Measurements from ENCODE around the gene ZNF668.
A peak's percentile ranks its signal among the peaks of the same experiment; 100 is the strongest.

The ZNF668 gene

DNA sequence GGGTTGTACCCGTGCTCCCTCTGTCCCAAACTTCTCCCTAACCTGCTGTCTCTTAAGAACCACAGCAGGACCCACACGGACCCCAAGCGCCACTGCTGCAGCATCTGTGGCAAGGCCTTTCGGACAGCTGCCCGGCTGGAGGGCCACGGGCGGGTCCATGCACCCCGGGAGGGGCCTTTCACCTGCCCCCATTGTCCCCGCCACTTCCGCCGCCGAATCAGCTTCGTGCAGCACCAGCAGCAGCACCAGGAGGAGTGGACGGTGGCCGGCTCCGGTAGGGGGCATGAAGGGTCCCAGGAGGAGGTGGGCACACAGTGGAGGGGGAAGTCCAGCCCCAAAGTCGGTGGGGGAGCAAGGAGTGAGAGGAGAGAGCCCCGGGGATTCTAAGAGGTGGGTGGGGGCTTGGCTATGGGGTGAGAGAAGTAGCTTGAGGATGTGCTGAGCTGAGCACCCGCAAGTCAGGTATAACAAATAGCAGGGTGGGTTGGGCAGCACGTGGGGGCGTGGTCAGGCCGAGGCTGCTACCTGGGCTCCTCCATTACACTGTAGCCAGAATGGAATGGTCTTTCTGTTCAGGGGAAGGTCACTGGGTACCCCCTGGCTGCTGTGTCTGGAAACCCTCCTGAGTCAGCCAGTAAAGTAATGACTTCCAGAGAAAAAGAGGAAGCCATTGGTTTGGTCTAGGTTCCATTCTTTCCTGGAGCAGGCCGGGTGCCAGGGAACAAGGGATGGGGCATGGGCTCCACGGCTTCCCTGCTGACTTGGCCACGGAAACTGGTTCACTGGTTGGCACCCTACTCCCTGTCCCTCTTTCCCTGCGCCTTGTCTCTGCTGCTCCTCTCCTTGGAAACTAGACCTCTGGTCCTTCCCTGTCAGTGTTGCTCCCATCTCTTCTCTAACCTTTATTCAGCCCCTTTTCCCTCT lies 7.7 kb upstream of the ZNF668 start:
- DNase-seq (ENCODE audit: low spot score): no peak

DNA sequence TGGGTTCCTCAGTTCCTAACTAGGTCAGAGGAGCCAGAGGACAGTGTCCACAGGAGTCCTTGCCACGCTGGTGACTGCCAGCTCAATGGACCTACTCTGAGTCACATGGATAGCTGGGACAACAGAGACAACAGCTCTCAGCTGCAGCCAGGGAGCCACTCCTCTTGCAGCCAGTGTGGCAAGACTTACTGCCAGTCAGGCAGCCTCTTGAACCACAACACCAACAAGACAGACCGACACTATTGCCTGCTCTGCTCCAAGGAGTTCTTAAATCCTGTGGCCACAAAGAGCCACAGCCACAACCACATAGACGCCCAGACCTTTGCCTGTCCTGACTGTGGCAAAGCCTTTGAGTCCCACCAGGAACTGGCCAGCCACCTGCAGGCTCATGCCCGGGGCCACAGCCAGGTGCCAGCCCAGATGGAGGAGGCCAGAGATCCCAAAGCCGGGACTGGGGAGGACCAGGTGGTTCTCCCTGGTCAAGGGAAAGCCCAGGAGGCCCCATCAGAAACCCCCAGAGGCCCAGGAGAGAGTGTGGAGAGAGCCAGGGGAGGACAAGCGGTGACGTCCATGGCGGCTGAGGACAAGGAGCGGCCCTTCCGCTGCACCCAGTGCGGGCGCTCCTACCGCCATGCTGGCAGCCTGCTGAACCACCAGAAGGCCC lies 6.8 kb upstream of the ZNF668 start:
- no peak for DNase-seq (ENCODE audit: low spot score)

DNA sequence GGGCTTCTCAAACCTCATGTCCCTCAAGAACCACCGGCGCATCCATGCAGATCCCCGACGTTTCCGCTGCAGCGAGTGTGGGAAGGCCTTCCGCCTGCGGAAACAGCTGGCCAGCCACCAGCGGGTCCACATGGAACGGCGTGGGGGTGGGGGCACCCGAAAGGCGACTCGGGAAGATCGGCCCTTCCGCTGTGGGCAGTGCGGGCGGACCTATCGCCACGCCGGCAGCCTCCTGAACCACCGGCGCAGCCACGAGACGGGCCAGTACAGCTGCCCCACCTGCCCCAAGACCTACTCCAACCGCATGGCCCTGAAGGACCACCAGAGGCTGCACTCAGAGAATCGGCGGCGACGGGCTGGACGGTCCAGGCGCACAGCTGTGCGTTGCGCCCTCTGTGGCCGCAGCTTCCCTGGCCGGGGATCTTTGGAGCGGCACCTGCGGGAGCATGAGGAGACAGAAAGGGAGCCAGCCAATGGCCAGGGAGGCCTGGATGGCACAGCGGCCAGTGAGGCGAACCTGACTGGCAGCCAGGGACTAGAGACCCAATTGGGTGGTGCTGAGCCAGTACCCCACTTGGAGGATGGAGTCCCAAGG lies 6.1 kb upstream of the ZNF668 start:
- DNase-seq (ENCODE audit: low spot score): no peak

DNA sequence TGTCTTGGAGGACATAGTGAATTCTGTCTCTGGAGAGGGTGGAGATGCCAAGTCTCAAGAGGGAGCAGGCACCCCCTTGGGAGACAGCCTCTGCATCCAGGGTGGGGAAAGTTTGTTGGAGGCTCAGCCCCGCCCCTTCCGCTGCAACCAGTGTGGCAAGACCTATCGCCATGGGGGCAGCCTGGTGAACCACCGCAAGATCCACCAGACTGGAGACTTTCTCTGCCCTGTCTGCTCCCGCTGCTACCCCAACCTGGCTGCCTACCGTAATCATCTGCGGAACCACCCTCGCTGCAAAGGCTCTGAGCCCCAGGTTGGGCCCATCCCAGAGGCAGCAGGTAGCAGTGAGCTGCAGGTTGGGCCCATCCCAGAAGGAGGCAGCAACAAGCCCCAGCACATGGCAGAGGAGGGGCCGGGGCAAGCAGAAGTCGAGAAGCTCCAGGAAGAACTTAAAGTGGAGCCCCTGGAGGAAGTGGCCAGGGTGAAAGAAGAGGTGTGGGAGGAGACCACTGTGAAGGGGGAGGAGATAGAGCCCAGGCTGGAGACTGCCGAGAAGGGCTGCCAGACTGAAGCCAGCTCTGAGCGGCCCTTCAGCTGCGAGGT lies 5.4 kb upstream of the ZNF668 start:
- no peak for DNase-seq (ENCODE audit: low spot score)

DNA sequence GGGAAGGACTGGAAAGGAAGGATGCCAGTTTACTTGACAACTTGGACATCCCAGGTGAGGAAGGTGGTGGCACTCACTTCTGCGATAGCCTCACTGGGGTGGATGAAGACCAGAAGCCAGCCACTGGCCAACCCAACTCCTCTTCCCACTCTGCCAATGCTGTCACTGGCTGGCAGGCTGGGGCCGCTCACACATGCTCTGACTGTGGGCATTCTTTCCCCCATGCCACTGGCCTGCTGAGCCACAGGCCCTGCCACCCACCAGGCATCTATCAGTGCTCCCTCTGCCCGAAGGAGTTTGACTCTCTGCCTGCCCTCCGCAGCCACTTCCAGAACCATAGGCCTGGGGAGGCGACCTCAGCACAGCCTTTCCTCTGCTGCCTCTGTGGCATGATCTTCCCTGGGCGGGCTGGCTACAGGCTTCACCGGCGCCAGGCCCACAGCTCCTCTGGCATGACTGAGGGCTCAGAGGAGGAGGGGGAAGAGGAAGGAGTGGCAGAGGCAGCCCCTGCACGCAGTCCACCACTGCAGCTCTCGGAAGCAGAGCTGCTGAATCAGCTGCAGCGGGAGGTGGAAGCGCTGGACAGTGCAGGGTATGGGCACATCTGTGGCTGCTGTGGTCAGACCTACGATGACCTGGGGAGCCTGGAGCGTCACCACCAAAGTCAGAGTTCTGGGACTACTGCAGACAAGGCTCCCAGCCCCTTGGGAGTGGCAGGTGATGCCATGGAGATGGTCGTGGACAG lies 4.7 kb upstream of the ZNF668 start:
- DNase-seq (ENCODE audit: low spot score): no peak

DNA sequence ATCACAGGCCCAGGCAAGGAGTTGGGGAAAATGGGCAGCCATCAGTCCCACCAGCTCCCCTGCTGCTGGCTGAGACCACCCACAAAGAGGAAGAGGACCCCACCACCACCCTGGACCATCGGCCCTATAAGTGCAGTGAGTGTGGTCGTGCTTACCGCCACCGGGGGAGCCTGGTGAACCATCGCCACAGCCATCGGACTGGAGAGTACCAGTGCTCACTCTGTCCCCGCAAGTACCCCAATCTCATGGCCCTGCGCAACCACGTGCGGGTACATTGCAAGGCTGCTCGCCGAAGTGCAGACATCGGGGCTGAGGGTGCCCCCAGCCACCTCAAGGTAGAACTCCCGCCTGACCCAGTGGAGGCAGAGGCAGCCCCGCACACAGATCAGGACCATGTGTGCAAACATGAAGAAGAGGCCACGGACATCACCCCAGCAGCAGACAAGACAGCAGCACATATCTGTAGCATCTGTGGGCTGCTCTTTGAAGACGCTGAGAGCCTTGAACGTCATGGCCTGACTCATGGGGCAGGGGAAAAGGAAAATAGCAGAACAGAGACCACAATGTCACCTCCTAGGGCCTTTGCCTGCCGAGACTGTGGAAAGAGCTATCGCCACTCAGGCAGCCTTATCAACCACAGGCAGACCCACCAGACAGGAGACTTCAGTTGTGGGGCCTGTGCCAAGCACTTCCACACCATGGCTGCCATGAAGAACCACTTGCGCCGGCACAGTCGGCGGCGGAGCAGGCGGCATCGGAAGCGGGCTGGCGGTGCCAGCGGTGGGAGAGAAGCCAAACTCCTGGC lies 3.8 kb upstream of the ZNF668 start:
- DNase-seq (ENCODE audit: low spot score): no peak

DNA sequence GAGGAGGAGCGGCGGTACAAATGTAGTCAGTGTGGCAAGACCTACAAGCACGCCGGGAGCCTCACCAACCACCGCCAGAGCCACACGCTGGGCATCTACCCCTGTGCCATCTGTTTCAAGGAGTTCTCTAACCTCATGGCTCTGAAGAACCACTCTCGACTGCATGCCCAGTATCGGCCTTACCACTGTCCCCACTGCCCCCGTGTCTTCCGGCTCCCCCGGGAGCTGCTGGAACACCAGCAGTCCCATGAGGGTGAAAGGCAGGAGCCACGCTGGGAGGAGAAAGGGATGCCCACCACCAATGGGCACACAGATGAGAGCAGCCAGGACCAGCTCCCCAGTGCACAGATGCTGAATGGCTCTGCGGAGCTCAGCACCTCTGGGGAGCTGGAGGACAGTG lies 3.0 kb upstream of the ZNF668 start:
- DNase-seq (ENCODE audit: low spot score): no peak

DNA sequence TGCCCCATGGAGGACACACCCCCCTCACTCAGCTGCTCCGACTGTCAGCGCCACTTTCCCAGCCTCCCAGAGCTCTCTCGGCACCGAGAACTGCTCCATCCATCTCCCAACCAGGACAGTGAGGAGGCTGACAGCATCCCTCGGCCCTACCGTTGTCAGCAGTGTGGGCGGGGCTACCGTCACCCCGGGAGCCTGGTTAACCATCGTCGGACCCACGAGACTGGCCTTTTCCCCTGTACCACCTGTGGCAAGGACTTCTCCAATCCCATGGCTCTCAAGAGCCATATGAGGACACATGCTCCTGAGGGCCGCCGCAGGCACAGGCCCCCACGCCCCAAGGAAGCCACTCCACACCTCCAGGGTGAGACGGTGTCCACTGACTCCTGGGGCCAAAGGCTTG lies 2.3 kb upstream of the ZNF668 start:
- DNase-seq (ENCODE audit: low spot score): no peak

DNA sequence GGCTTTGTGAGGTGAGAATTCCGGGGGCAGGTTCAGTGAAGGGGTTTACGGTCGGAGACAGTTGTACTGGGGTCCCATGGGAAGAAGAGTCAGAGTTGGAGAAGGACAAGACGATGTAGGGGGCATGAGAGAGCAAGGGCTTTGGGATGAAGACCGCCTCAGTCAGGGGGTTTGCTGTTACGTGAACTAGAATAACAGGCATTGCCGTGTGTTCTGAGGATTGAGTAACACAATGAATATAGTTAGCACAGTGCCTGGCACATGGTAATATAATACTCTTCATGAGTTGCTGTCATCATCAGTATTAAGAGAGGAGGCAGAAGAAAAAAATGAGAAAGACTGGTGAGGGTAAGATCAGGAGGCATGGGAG lies 759 bp upstream of the ZNF668 start:
- no peak for DNase-seq (ENCODE audit: low spot score)

DNA sequence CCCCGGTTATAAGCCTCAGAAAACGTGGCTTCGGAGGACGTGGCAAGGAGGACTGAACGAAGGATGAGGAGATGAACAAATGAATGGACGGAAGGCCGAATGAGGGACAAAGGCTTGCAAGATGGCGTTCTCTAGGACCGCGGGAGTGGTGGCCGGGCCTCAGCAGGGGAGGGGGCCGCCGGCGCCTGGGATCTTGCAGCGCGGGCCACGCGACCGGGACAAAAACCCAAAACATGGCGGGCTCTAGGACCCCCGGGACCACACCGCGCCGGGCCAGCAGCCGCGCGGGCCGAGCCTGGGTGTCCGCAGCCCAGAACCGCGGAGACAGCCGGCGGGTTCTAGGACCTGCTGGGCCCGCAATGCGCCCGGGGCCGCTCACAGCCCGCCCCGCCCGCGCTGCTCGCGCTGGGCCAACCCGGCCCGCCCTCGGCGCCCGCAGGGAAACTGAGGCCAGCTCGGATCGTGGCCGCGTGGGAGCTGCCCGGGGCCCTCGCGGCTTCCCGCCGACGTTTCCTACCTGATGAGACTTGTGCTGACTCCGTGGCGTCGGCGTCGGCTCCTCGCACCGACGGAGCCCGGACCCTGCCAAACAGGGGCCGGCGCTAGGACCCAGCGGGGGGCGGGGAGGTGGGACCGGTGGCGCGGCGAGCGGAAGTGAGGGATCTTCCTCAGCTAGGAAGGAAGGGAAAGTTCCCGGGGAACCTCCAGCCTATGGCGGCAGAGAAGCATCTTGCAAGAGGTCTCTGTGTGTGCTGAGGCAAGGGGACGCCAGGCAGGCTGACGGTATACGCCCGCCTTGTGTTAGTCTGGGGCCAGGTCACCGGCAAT lies 684 bp downstream of the ZNF668 start:
- DNase-seq (ENCODE audit: low spot score): peak; percentile 94

DNA sequence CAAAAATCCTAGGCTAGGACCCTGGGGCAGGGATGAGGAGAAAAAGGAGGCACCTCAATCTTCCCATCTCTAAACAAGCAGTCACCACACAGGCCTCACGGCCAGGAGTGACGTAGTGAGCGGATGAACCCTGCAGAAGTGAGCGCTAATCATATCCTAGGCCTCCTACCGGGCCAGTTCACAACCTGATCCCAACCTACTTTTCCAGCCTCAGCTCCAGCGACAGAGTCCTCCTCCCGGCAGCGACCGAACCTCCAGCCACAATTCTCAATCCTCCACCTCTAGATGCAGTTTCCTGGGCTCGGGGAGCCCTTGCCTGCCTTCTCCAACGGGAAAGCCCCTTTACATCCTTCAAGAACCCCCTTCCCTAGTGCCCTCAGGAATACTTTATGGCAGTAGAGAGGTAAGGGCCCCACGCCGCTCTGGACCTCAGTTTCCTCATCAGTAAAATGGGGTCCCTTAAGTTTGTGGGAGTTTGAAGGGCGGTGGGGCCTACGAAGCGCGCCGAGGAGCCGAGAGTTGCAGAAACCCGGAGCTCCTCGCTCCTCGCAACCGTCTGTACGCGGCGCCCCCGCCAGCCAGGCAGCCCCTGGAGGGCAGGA lies 1.4 kb downstream of the ZNF668 start:
- DNase-seq (ENCODE audit: low spot score): no peak

DNA sequence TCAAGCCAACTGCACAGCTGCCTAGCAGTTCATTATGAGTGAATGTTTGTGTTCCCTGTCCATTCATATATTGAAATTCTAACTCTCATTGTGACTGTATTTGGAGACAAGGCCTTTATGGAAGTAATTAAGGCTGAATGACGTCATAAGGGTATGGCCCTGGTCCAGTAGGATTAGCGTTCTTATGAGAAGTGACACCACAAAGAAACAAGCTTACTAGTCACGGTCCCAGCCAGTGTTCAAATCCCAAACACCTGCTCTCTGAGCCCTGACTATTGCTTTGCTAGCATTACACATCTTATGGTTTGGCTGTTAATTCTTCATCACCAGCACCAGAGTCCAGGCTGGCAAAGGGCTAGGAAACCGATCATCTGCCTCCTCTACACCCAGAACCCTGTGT lies 2.2 kb downstream of the ZNF668 start:
- DNase-seq (ENCODE audit: low spot score): no peak

DNA sequence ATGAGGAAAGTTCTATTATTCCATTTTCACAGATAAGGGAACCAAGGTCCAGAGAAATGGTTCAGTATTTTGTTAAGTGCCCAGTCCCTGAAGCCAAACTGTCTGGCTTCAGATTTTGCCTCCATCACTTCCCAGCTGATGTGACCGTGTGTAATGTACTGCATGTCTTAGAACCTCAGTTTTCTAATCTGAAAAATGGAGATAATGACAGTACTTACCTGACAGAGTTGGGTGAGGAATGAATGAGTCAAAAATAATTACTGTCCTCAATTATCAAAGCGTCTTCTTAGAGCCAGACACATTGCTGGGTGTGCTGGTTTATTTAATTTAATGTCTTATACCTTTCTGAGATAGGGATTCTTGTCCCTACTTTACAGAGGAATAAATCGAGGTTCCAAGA lies 6.7 kb downstream of the ZNF668 start:
- DNase-seq (ENCODE audit: low spot score): no peak

DNA sequence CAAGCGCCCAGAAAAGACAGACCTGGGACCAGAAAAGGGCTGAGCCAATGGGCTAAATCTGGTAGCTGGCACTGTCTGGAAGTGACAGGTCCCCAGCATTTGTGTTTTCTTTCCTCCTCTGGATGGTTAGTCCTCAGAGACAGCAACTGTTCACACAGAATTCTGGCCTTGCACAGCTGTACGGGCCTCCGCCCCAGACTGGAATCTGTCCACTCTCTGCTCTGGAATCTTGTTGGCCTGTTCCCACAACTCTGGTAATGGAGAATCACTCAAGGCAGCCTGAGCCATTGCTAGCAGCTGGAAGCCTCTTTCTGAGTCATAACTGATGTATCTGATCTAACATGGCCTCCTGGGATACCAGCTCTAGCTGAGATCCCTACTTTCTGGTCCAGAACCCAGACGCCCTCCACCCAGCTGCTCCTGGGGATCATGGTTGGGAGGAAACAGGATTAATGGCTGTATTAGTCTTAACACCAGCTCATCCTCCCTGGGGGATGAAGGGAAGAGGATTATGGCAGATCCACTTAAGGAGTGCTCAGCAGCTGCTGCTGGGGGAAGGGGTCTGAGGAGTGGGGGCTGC lies 9.1 kb downstream of the ZNF668 start:
- DNase-seq (ENCODE audit: low spot score): peak; percentile 58

DNA sequence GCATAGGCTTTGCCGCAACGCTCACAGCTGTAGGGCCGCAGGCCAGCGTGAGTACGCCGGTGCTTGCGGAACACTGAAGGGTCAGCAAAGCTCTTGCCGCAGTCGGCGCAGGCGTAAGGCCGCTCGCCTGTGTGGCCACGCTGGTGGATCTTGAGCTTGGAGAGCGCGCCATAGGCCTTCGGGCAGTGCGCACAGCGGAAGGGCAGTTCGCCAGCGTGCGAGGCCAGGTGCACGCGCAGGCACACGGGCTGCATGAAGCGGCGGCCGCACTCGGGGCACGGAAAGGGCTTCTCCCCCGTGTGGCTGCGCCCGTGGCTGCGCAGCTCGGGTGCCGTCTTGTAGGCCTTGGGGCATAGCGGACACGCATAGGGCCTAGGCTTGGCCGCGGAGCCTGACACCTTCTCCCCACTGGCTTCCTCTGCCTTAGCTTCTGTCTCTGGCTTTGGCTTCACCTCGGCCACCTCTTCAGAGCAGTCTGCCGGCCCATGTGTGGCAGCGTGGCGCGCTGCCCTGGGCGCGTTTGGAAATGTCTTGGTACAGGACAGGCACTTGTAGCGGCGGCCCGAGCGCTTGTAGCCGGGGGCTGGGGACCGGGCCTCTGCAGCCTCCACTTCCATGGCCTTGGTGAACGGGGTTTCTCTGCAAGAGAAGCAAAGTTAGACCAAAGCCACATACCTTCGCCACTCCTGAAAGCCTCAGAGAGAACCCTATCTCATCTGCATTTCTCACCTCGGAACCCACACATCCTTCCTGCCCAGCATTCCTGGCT lies 10.0 kb downstream of the ZNF668 start:
- no peak for DNase-seq (ENCODE audit: low spot score)

DNA sequence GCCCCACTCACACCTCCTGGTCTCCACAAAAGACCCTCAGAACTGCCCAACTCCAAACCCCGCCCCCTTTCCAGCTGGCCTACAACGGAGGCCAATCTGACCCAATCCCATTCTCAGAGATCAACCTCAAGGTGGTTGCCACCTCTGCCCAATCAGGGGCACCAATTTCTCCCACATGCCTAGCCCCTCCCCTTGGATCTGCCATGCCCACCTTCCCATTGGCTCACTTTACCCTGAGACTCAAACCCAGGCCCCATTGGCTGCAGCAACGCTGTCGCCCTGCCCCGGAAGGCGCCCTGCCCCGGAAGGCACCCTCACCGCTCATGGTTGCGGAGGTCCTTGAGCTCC lies 10.6 kb downstream of the ZNF668 start:
- DNase-seq (ENCODE audit: low spot score): no peak

DNA sequence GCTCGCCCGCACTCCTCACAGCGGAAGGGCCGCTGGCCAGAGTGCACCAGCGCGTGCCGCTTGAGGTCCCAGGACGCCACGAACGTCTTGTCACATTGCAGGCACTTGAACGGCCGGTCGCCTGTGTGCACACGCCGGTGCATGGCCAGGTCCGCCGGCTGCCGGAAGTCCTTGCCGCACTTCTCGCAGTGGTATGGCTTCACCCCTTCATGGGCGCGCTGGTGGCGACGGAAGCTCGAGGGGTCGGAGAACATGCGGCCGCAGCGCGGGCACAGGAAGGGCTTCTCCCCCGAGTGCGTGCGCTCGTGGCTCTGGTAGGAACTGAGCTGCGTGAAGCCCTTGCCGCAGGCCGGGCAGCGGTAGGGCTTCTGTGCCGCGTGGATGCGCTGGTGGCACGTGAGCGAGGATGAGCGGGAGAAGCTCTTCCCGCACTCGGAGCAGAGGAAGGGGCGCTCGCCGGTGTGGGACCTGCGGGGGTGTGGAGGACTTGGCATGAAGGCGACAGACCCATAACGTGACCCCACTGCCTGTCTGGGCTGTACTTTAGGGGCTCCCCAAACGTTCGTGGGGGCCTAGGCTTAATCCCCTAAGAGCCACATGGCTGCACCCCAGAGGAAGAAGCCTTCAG lies 12.1 kb downstream of the ZNF668 start:
- no peak for DNase-seq (ENCODE audit: low spot score)

DNA sequence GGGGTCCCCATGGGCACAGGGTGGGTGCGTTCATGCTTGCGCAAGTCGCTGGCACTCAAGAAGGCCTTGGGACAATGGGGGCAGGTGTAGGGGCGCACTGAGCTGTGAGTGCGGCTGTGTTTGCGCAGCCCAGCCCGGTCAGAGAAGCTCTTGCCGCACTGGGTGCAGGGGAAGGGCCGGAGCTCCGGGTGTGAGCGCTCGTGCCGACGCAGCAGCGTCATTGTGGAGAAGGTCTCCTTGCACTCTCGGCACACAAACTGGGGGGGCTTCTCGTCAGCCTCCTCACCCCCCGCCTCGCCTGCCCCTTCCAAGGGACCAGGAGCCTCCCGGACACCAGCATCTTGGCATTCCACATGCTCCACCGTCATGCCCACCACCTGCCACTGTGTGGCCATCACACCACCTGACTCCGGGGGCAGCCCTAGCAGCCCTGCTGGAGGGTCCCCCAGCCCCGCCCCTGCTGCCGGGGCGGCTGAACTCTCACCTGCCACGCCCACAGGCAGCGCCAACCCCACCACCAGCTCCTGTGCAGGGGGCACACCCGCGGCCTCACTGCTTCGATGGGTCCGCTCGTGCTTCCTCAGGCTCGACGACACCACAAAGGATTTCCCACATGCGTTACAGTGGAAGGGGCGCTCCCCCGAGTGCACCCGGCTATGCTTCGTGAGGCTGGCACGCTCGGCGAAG lies 12.8 kb downstream of the ZNF668 start:
- DNase-seq (ENCODE audit: low spot score): no peak
